Measurements from ENCODE around the gene LIME1.

Gene LIME1

GRCh38 chr20:63758152-63758551, 21.7 kb downstream of the LIME1 start:
- in situ Hi-C loops (cut with MboI; ENCODE audit: low sequenced_read_pairs, unreplicated experiment) = no loop called here
- no peak for TF ChIP-seq CTCF (IDR thresholded peaks at IDR 0.05; ENCODE audit: borderline replicate concordance, control extremely low read depth, extremely low read depth, insufficient read depth, missing control alignments)
- no peak for DNase-seq (ENCODE audit: low spot score)

GRCh38 chr20:63759377-63759901, 23.0 kb downstream of the LIME1 start:
- no peak for DNase-seq (ENCODE audit: low spot score)
- no peak for TF ChIP-seq CTCF (IDR thresholded peaks at IDR 0.05; ENCODE audit: borderline replicate concordance, control extremely low read depth, extremely low read depth, insufficient read depth, missing control alignments)
- in situ Hi-C loops (cut with MboI; ENCODE audit: low sequenced_read_pairs, unreplicated experiment) = no loop called here

GRCh38 chr20:63765082-63765873, 28.8 kb downstream of the LIME1 start:
- in situ Hi-C loops (cut with MboI; ENCODE audit: low sequenced_read_pairs, unreplicated experiment) = no loop called here
- TF ChIP-seq CTCF (IDR thresholded peaks at IDR 0.05; ENCODE audit: borderline replicate concordance, control extremely low read depth, extremely low read depth, insufficient read depth, missing control alignments) = no peak
- no peak for DNase-seq (ENCODE audit: low spot score)

- in situ Hi-C loops (cut with MboI; ENCODE audit: low sequenced_read_pairs, unreplicated experiment) = no loop called here
- DNase-seq (ENCODE audit: low spot score) = no peak
- TF ChIP-seq CTCF (IDR thresholded peaks at IDR 0.05; ENCODE audit: borderline replicate concordance, control extremely low read depth, extremely low read depth, insufficient read depth, missing control alignments) = no peak
Measured at GRCh38 chr20:63765902-63766301, 29.4 kb downstream of the LIME1 start.

- no peak for DNase-seq (ENCODE audit: low spot score)
- no peak for TF ChIP-seq CTCF (IDR thresholded peaks at IDR 0.05; ENCODE audit: borderline replicate concordance, control extremely low read depth, extremely low read depth, insufficient read depth, missing control alignments)
- in situ Hi-C loops (cut with MboI; ENCODE audit: low sequenced_read_pairs, unreplicated experiment) = no loop called here
Measured at GRCh38 chr20:63766695-63767426, 30.4 kb downstream of the LIME1 start.

GRCh38 chr20:63767456-63767855, 31.0 kb downstream of the LIME1 start:
- in situ Hi-C loops (cut with MboI; ENCODE audit: low sequenced_read_pairs, unreplicated experiment) = no loop called here
- no peak for TF ChIP-seq CTCF (IDR thresholded peaks at IDR 0.05; ENCODE audit: borderline replicate concordance, control extremely low read depth, extremely low read depth, insufficient read depth, missing control alignments)

More at GRCh38 chr20:63767456-63767855, 31.0 kb downstream of the LIME1 start:
- no peak for DNase-seq (ENCODE audit: low spot score)

Measured in GM13976 (cell line).